ENCODE measurements around the gene GAS1. TPM values are rescaled to one million over a fixed set of nuclear protein-coding genes. Genes with fewer than 3 reads are reported as not detected.
A peak's percentile ranks its signal among the peaks of the same experiment; 100 is the strongest.

Gene GAS1
- total and polyA plus RNA-seq, 2 of the 4 experiments (the other 2 are of a cell fraction), result 1.8 to 2.2 TPM

- Histone ChIP-seq H4K91ac (ENCODE audit: insufficient read depth, low read depth, low read length) (no peak overlapping the region), H2BK15ac (ENCODE audit: low read depth, low read length) (no peak overlapping the region), H3K4me3 (ENCODE audit: insufficient read depth, low read depth, low read length) (no peak overlapping the region), H3K56ac (ENCODE audit: extremely low read depth, insufficient read depth, low read length) (no peak overlapping the region), H3K14ac (replicated peaks; ENCODE audit: low read depth, low read length) (no peak overlapping the region), H2AK9ac (replicated peaks; ENCODE audit: low read depth, low read length, poor library complexity) (no peak overlapping the region), H3K23ac (ENCODE audit: low read depth, low read length) (no peak overlapping the region), H4K20me1 (ENCODE audit: insufficient read depth, low read length) (no peaks in the 10 kb centered on the region), H3K36me3 (ENCODE audit: control insufficient read depth, insufficient read depth, low read length) (peaks cover 3% of the 10 kb centered on the region; the same call in 1 of the 2 replicates), H2BK5ac (ENCODE audit: low read depth, low read length, poor library complexity, severe bottlenecking) (no peak overlapping the region), H3K18ac (ENCODE audit: low read depth, low read length) (no peak overlapping the region), H3K9me3 (ENCODE audit: control insufficient read depth, insufficient read depth, low read length) (no peaks in the 10 kb centered on the region; the same call in 1 of the 2 replicates), H2BK120ac (ENCODE audit: low read depth, low read length) (no peak overlapping the region), H4K5ac (ENCODE audit: low read depth, low read length) (no peak overlapping the region), H3K27ac (ENCODE audit: insufficient read depth, low read length) (no peak overlapping the region), H2BK20ac (ENCODE audit: low read depth, low read length) (no peak overlapping the region), H4K8ac (ENCODE audit: low read depth in 2 of 2, low read length in 2 of 2) (no peak overlapping the region), H2AK5ac (ENCODE audit: low read depth, low read length) (no peak overlapping the region), H3K9me1 (ENCODE audit: insufficient read depth, low read length) (no peaks in the 10 kb centered on the region), H3K4me2 (ENCODE audit: low read depth, low read length) (peak overlapping the region; percentile 15; the same call in 1 of the 2 replicates), H3K4me1 (ENCODE audit: control insufficient read depth, insufficient read depth, low read length) (no peaks in the 10 kb centered on the region; the same call in 1 of the 2 replicates), H3K4ac (ENCODE audit: low read depth, low read length) (no peak overlapping the region), H3K79me1 (ENCODE audit: low read depth in 1 of 2, low read length in 2 of 2) (peaks cover 0 to 6% of the 10 kb centered on the region in 2 experiments; a peak in 2 of 4 replicates), H3K9ac (ENCODE audit: low read depth, low read length) (no peak overlapping the region; the same call in 1 of the 2 replicates), H3K27me3 (ENCODE audit: control insufficient read depth, insufficient read depth, low read length) (peaks cover 11% of the 10 kb centered on the region), H2AFZ (replicated peaks; ENCODE audit: low read length, poor library complexity) (no peak overlapping the region)
- BruUV-seq (replicated peaks), result no TSS peak
- DNase-seq (no peak), ATAC-seq (ENCODE audit: low read depth) (no peak)
- WGBS, 2 experiments (ENCODE audit: extremely low coverage in 2 of 2, insufficient read length in 1 of 2), result no CpG with 5 or more reads among the region's 12 CpGs
- in situ Hi-C loops (cut with MboI; ENCODE audit: low sequenced_read_pairs), result loop anchor here (10.0 to 25.0 kb wide), 2 partner anchors 306 to 381 kb away; no protein-coding TSS in a partner anchor
- intact Hi-C loops (cut with micrococcal nuclease), result loop anchor here (2.0 kb wide), 1 partner anchor 307 kb away; no protein-coding TSS in a partner anchor
- dilution Hi-C loops (cut with HindIII; ENCODE audit: low sequenced_read_pairs, unreplicated experiment), result no loop called here
- CTCF ChIA-PET, result interaction anchor here (1.1 to 1.2 kb wide), 2 partner anchors 238 to 456 kb away, joined by 3 to 5 read pairs; no protein-coding TSS in a partner anchor
- POLR2A ChIA-PET (ENCODE audit: unreplicated experiment), result no interaction called here
- TF ChIP-seq RFX5 (IDR thresholded peaks at IDR 0.05; ENCODE audit: low read depth, low read length) (no peak), MXI1 (IDR thresholded peaks at IDR 0.05; ENCODE audit: borderline replicate concordance, low read depth, low read length) (no peak), MAFK (IDR thresholded peaks at IDR 0.05; ENCODE audit: low read depth, low read length) (no peak), POLR2A (IDR thresholded peaks at IDR 0.05; ENCODE audit: low read depth, low read length) (no peak), CTCF (conservative IDR thresholded peaks at IDR 0.05; ENCODE audit: low read depth, low read length) (no peak), NFE2L2 (IDR thresholded peaks at IDR 0.05; ENCODE audit: low read depth, low read length) (no peak), BHLHE40 (IDR thresholded peaks at IDR 0.05; ENCODE audit: low read depth, low read length) (no peak), FOS (IDR thresholded peaks at IDR 0.05; ENCODE audit: low read depth, low read length) (no peak), SMC3 (IDR thresholded peaks at IDR 0.05; ENCODE audit: low read depth, low read length) (no peak), RCOR1 (IDR thresholded peaks at IDR 0.05; ENCODE audit: insufficient replicate concordance, low read length) (no peak), USF2 (IDR thresholded peaks at IDR 0.05; ENCODE audit: low read depth, low read length) (no peak), MAZ (IDR thresholded peaks at IDR 0.05; ENCODE audit: borderline replicate concordance, low read depth, low read length) (no peak), CHD1 (IDR thresholded peaks at IDR 0.05; ENCODE audit: low read depth, low read length) (no peak), RAD21 (IDR thresholded peaks at IDR 0.05; ENCODE audit: low read length) (no peak)
Observed at GRCh38 chr9:86943201-86944113, 3.8 kb downstream of the GAS1 start.

Data from IMR-90 (cell line).